A549 (cell line): ENCODE results near the gene CNKSR3.

Experiments used
- CEBPB ChIP-seq, 2 experiments: fragments of >200 bp in 1 of 2; sonication (Bioruptor Twin) in 1 of 2; formaldehyde crosslinking in 1 of 2; IDR thresholded peaks; 2 replicates each; pipeline ENCODE4 v1.6.1; 2012 to 2016
- EP300 ChIP-seq, 2 experiments: fragments of >200 bp; sonication (Bioruptor Twin); formaldehyde crosslinking; IDR thresholded peaks; 2 replicates in 1 of 2; 3 replicates in 1 of 2; pipeline ENCODE4 v1.6.1; 2016 to 2017
- ESRRA ChIP-seq: fragments of 150-350 bp; IDR thresholded peaks from 2 replicates; pipeline ENCODE4 v1.6.1; 2014; ENCODE audit warnings: mild to moderate bottlenecking, low read length, borderline replicate concordance
- MAZ ChIP-seq: fragments of 150-350 bp; IDR thresholded peaks from 2 replicates; pipeline ENCODE4 v1.6.1; 2014; ENCODE audit warnings: antibody characterized with exemption, low read depth, low read length, borderline replicate concordance
- PHF8 ChIP-seq: fragments of 200-600 bp; sonication (generic); IDR thresholded peaks from 2 replicates; pipeline ENCODE4 v1.6.1; 2016; ENCODE audit warnings: low read depth, mild to moderate bottlenecking, antibody characterized with exemption, moderate library complexity, borderline replicate concordance
- POLR2A ChIP-seq: IDR thresholded peaks from 2 replicates; pipeline ENCODE4 v1.6.1; 2012; ENCODE audit warnings: mild to moderate bottlenecking, low read length
- RAD21 ChIP-seq, 2 experiments: fragments of >200 bp in 1 of 2; sonication (Bioruptor Twin) in 1 of 2; formaldehyde crosslinking in 1 of 2; IDR thresholded peaks in 1 of 2; conservative IDR thresholded peaks in 1 of 2; 2 replicates in 1 of 2; 3 replicates in 1 of 2; pipeline ENCODE4 v1.6.1; 2012 to 2018; ENCODE audit warnings: inconsistent platforms in 1 of 2
- RCOR1 ChIP-seq: fragments of 150-350 bp; IDR thresholded peaks from 2 replicates; pipeline ENCODE4 v1.6.1; 2014; ENCODE audit warnings: antibody characterized with exemption, low read length, low read depth
- RFX5 ChIP-seq: fragments of 450-650 bp; IDR thresholded peaks from 2 replicates; pipeline ENCODE4 v1.7.1; 2014; ENCODE audit warnings: antibody characterized with exemption, mild to moderate bottlenecking, moderate library complexity
- TF ChIP-seq, protein P1 (sequence below): fragments of >200 bp; sonication (Bioruptor Twin); formaldehyde crosslinking; IDR thresholded peaks from 3 replicates; pipeline ENCODE4 v1.5.1; 2016
- TF ChIP-seq, protein P2 (sequence below): fragments of 250-450 bp; sonication (Bioruptor Pico); IDR thresholded peaks from 2 replicates; pipeline ENCODE4 v1.5.0; 2021; ENCODE audit warnings: mild to moderate bottlenecking, moderate library complexity, borderline replicate concordance

DNA sequence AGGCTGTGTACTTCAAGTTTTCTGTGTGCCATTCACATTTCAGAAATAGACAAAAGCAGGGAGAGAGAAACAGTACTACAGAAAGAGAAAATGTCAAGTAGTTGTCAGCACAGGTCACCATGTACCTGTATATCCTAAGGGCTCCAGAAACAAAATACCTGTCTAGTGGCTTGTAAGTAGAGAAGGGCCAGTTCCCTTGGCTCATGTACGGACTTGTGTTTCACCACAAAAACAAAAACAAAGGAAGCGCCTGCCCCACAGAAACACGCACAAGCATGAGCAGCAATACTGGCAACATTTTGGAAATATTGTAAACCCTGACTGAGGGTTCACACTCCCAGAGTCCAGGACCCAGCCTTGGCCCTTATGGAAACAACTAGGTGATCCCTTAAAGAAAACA, 44.3 kb downstream of the CNKSR3 start:
- TF ChIP-seq, protein P1, sequence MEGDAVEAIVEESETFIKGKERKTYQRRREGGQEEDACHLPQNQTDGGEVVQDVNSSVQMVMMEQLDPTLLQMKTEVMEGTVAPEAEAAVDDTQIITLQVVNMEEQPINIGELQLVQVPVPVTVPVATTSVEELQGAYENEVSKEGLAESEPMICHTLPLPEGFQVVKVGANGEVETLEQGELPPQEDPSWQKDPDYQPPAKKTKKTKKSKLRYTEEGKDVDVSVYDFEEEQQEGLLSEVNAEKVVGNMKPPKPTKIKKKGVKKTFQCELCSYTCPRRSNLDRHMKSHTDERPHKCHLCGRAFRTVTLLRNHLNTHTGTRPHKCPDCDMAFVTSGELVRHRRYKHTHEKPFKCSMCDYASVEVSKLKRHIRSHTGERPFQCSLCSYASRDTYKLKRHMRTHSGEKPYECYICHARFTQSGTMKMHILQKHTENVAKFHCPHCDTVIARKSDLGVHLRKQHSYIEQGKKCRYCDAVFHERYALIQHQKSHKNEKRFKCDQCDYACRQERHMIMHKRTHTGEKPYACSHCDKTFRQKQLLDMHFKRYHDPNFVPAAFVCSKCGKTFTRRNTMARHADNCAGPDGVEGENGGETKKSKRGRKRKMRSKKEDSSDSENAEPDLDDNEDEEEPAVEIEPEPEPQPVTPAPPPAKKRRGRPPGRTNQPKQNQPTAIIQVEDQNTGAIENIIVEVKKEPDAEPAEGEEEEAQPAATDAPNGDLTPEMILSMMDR: no peak
- no peak for TF ChIP-seq POLR2A
- no peak for TF ChIP-seq EP300 (IDR thresholded peaks at IDR 0.05)
- TF ChIP-seq RCOR1: no peak
- no peak for TF ChIP-seq RAD21 (conservative IDR thresholded peaks at IDR 0.05 in 1 of 2, IDR thresholded peaks at IDR 0.05 in 1 of 2)
- no peak for TF ChIP-seq CEBPB (IDR thresholded peaks at IDR 0.05)
- TF ChIP-seq ESRRA: no peak
- TF ChIP-seq RFX5: no peak
- TF ChIP-seq, protein P2, sequence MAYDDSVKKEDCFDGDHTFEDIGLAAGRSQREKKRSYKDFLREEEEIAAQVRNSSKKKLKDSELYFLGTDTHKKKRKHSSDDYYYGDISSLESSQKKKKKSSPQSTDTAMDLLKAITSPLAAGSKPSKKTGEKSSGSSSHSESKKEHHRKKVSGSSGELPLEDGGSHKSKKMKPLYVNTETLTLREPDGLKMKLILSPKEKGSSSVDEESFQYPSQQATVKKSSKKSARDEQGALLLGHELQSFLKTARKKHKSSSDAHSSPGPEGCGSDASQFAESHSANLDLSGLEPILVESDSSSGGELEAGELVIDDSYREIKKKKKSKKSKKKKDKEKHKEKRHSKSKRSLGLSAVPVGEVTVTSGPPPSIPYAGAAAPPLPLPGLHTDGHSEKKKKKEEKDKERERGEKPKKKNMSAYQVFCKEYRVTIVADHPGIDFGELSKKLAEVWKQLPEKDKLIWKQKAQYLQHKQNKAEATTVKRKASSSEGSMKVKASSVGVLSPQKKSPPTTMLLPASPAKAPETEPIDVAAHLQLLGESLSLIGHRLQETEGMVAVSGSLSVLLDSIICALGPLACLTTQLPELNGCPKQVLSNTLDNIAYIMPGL (CRISPR knock-in tag): no peak
- no peak for TF ChIP-seq MAZ
- no peak for TF ChIP-seq PHF8
